Right atrium auricular region (tissue), 2 donors: Measurements from ENCODE around the gene IFNAR1. TPM values are rescaled to one million over a fixed set of nuclear protein-coding genes. Genes with fewer than 3 reads are reported as not detected.

Experiments
- DNase-seq: peaks from one replicate; pipeline ENCODE4 v3.0.0-alpha.2; 2019; ENCODE audit warnings: low spot score
- H3K27ac ChIP-seq, 2 donors: fragments of 200-600 bp; sonication (generic); 1 replicate in 1 of 2; 2 replicates in 1 of 2; pipeline ENCODE4 v1.5.1; 2016 to 2019
- H3K27me3 ChIP-seq, 2 donors: fragments of 200-600 bp; sonication (generic); one replicate each; pipeline versions ENCODE4 v1.5.1 to v1.6.0; 2017 to 2019
- H3K36me3 ChIP-seq: fragments of 200-600 bp; sonication (generic); one replicate; pipeline ENCODE4 v1.5.1; 2016
- H3K4me1 ChIP-seq, 2 donors: fragments of 200-600 bp; sonication (generic); one replicate each; pipeline versions ENCODE4 v1.5.1 to v1.6.0; 2017 to 2019
- H3K4me3 ChIP-seq, 2 donors: fragments of 200-600 bp; sonication (generic); 1 replicate in 1 of 2; 2 replicates in 1 of 2; pipeline ENCODE4 v1.5.1; 2017 to 2019; ENCODE audit warnings: mild to moderate bottlenecking in 1 of 2, moderate library complexity in 1 of 2
- H3K9me3 ChIP-seq, 2 donors: fragments of 200-600 bp; sonication (generic); one replicate each; pipeline ENCODE4 v1.5.1; 2019
- CTCF ChIP-seq, 2 donors: fragments of 200-600 bp; sonication (generic); IDR thresholded peaks; one replicate each; pipeline ENCODE4 v1.5.1; 2019; ENCODE audit warnings: antibody characterized with exemption in 2 of 2
- total RNA-seq, 2 donors: library from RNA; depleted of rRNA; stranded (reverse); fragments of >200 nt; gene quantifications; one replicate each; pipeline ENCODE4 v1.1.0, GENCODE V29; 2016

IFNAR1 gene
- total RNA-seq, 2 donors from 2014 or later: 20.0 to 24.6 TPM

GRCh38 chr21:33334191-33334590, 9.4 kb downstream of the IFNAR1 start:
- Histone ChIP-seq H3K4me1 (peaks cover 0 to 3% of the 10 kb centered on the region in 2 donors), H3K36me3 (peaks cover 4% of the 10 kb centered on the region), H3K4me3 (no peak overlapping the region), H3K27ac (no peak overlapping the region), H3K27me3 (no peaks in the 10 kb centered on the region), H3K9me3 (peaks cover 0 to 14% of the 10 kb centered on the region in 2 donors)
- no peak for TF ChIP-seq CTCF (IDR thresholded peaks at IDR 0.05)
- DNase-seq: no peak

GRCh38 chr21:33334824-33335223, 10.1 kb downstream of the IFNAR1 start:
- Histone ChIP-seq H3K27ac (no peak overlapping the region), H3K4me3 (no peak overlapping the region), H3K27me3 (no peaks in the 10 kb centered on the region), H3K9me3 (peaks cover 0 to 14% of the 10 kb centered on the region in 2 donors), H3K36me3 (peaks cover 4% of the 10 kb centered on the region), H3K4me1 (peaks cover 0 to 3% of the 10 kb centered on the region in 2 donors)
- no peak for DNase-seq
- TF ChIP-seq CTCF (IDR thresholded peaks at IDR 0.05): no peak

GRCh38 chr21:33339135-33339534, 14.4 kb downstream of the IFNAR1 start:
- Histone ChIP-seq H3K36me3 (peaks cover 32% of the 10 kb centered on the region), H3K27me3 (no peaks in the 10 kb centered on the region), H3K9me3 (no peaks in the 10 kb centered on the region), H3K4me1 (peaks cover 0 to 9% of the 10 kb centered on the region in 2 donors), H3K27ac (no peak overlapping the region), H3K4me3 (no peak overlapping the region)
- TF ChIP-seq CTCF (IDR thresholded peaks at IDR 0.05): no peak
- DNase-seq: no peak

- Histone ChIP-seq H3K36me3 (peaks cover 39% of the 10 kb centered on the region), H3K4me1 (peaks cover 0 to 9% of the 10 kb centered on the region in 2 donors), H3K27ac (no peak overlapping the region), H3K27me3 (no peaks in the 10 kb centered on the region), H3K9me3 (no peaks in the 10 kb centered on the region), H3K4me3 (no peak overlapping the region)
- DNase-seq: no peak
- TF ChIP-seq CTCF (IDR thresholded peaks at IDR 0.05): no peak
These were observed 15.1 kb downstream of the IFNAR1 start for GRCh38 chr21:33339918-33340317.

GRCh38 chr21:33345751-33346238, 21.0 kb downstream of the IFNAR1 start:
- DNase-seq: no peak
- Histone ChIP-seq H3K27me3 (no peaks in the 10 kb centered on the region), H3K9me3 (no peaks in the 10 kb centered on the region), H3K27ac (no peak overlapping the region), H3K4me1 (no peaks in the 10 kb centered on the region), H3K36me3 (peaks cover 61% of the 10 kb centered on the region), H3K4me3 (no peak overlapping the region)
- no peak for TF ChIP-seq CTCF (IDR thresholded peaks at IDR 0.05)

GRCh38 chr21:33348706-33349105, 23.9 kb downstream of the IFNAR1 start:
- H3K27ac ChIP-seq: no peak overlapping the region
- H3K4me3 ChIP-seq: no peak overlapping the region
- TF ChIP-seq CTCF (IDR thresholded peaks at IDR 0.05): no peak

More at GRCh38 chr21:33348706-33349105, 23.9 kb downstream of the IFNAR1 start:
- Histone ChIP-seq H3K9me3 (no peaks in the 10 kb centered on the region), H3K36me3 (peaks cover 46% of the 10 kb centered on the region), H3K27me3 (no peaks in the 10 kb centered on the region), H3K4me1 (no peaks in the 10 kb centered on the region)
- DNase-seq: no peak
